Limb (tissue), 2 donors: Measurements from ENCODE around the gene EPHB2.
A peak's percentile ranks its signal among the peaks of the same experiment; 100 is the strongest.
"Not testable (repeated sequence)": the region's sequence is repeated elsewhere in the genome, so short reads cannot be mapped to it uniquely, and the experiment has no call there.

Source experiments
- DNase-seq, 2 donors: peaks; one replicate each; pipeline ENCODE4 v3.0.0-alpha.2; 2016; ENCODE audit errors: extremely low spot score in 2 of 2

The EPHB2 gene

DNA sequence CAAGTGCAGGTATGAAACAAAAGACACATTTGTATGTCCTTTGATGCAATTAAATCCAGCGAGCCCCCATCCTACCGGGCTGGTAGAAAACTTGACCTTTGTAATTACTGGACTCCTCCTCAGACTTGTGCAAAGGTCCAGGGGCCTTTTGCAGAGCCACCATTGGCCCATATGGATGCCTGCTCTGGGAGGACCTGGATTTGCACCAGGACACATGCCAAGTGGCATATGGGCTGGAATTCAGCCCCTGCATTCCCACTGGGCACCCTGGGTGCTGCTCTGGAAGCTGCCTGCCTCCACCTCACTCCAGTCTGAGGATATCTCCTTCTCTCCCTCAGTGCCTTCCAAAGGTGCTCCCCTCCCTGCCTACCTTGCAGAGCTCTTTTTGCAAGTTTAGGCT, 226.0 kb downstream of the EPHB2 start:
- no peak for DNase-seq

DNA sequence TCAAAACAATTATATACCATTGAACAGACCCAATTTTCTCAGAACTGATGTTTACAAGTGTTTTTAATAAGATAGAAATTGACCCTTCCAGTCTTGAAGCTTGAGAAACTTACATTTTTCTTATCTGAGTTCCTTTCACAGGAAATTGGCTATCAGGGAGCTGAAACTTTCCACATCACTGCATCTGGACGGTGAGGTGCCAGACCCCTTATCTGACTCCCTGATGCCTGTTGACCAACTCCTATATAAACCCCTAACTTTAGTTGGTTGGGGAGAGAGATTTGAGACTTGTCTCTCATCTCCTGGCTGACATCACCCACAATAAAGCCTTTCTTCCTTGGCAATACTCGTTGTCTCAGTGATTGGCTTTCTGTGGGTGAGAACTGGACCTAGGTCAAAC, 230.6 kb downstream of the EPHB2 start:
- no peak for DNase-seq

DNA sequence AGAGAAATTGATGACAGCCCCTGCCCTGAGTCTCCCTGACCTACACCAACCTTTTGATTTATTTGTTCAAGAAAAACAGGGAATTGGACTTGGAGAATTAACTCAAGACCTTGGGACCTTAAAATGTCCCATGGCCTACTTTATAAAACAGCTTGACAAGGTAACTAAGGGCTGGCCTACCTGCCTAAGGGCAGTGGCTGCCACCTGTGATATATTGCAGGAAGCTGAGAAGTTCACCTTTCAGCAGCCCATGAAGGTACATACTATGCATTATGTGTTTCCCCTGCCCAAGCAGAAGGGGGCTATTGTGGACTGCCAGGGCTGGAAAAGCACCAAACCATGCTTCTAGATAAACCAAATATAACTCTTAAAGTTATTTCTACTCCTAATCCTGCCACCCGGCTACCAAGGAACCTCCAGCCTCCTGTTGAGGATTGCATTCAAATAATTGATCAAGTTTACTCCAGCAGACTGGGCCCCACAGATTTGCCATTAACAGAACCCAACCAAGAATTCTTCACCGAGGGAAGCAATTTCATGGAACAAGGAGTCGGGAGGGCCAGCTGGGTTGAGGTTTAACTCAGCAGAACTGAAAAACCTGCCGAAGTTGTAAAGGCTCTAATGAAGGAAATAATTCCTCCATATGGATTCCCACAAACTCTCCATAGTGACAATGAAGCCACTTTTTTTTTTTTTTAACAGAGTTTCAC, 233.9 kb downstream of the EPHB2 start:
- DNase-seq = no peak

DNA sequence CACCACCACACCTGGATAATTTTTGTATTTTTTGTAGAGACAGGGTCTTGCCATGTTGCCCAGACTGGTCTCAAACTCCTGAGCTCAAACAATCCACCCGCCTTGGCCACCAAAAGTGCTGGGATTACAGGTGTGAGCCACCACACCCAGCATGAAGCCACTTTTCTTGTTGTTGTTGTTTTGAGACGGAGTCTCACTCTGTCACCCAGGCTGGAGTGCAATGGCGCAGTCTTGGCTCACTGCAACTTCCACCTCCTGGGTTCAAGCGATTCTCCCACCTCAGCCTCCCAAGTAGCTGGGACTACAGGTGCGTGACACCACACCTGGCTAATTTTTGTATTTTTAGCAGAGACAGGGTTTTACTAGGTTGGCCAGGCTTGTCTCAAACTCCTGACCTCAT, 234.5 kb downstream of the EPHB2 start:
- not testable (repeated sequence) for DNase-seq

DNA sequence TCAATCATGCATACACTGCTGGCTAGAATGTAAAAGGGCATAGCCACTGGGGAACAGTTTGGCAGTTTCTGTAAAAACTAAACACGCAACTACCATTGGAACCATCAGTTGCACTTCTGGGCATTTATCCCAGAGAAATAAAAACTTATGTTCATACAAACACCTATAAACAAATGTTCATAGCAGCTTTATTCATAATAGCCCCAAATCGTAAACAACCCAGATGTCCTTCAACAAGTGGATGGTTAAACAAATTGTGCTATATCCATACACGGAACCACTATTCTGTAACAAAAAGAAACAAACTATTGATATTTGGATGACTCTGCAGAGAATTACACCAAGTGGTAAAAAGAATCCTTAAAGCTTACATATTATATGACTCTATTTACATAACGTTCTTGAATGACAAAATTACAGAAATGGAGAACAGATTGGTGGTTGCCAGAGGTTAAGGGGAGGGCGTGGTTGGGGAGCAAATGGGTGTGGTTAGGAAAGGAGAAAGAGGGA, 239.2 kb downstream of the EPHB2 start:
- DNase-seq = peak in 1 of 2 donors; percentile 6

DNA sequence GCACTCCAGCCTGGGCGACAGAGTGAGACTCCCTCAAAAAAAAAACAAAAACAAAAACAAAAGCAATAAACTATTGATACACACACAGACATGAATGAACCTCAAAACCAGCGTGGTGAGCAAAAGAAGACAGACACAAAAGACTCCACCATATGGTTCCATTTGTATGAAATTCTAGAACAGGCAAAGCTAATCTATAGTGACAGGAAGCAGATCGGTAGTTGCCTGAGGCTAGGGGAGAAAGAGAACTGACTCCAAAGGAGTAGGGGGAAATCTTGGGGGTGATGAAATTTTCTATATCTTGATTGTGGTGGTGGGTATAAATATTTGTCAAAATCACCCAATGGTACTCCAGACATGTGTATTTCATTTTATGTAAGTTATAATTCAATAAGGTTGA, 241.2 kb downstream of the EPHB2 start:
- no peak for DNase-seq

DNA sequence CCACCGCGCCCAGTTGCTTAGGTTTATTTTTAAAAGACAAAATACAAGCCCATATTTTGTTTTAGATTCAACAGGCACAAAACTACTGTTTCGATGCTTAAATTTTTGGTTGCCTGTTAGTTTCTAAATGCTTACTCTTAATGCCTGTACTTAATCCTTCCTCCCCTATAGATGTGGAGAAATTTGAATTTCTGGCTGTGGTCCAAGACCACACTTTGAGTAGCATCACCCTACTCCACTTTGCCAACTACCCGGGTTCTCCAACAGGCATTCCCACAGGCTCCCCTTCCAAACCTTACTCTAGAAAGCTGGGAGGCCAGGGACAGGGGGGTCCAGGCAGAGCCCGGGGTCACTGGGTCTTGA, 242.0 kb downstream of the EPHB2 start:
- DNase-seq = no peak

DNA sequence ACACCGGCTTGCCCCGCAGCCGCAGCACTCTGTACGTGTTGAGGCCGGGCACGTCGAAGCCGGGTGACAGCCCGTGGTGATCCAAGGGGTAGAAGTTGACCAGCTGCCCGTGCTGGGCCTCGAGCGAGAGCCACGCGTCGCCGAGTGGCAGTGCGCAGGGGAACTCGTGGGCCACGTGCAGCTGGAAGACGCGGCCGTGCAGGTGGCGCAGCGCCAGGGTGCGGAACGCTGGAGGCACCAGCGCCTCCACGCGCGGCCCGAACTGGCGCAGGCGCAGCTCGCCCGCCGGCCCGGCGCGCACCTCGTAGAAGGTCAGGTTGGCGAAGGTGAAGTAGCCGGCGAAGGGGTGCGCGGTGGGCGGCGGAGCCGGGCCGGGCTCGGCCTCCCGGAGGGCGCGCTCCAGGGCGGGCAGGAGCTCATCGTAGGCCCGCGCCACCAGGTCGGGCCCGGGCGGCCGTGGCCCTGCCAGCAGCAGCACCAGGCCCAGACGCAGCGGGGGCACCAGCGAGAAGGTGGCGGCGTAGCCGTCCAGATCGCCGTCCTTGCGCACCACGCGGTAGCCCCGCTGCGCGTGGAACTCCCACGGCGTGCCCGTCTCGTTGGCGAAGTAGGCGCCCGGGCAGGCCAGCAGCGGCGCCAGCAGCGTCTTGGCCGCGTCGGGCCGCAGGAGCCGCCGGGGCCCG, 242.6 kb downstream of the EPHB2 start:
- DNase-seq = peak in 1 of 2 donors; percentile 53

DNA sequence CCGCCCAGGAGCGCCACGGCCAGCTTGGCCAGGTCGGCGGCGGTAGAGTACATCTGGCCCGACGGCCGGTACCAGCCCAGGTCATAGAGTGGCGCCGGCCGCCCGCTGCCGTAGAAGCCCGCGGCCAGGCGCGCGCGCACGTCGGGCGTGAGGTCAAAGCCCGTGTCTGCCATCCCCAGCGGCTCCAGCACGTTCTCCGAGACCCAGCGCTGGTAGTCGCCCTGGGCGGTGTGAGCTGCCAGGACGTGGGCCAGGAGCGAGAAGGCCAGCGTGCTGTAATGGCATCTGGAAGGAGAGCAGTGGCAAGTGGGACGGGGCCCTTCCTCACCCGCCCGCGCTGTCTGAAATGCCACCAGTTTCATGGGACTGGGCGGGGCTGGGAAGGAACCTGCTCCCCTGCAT, 243.1 kb downstream of the EPHB2 start:
- no peak for DNase-seq

DNA sequence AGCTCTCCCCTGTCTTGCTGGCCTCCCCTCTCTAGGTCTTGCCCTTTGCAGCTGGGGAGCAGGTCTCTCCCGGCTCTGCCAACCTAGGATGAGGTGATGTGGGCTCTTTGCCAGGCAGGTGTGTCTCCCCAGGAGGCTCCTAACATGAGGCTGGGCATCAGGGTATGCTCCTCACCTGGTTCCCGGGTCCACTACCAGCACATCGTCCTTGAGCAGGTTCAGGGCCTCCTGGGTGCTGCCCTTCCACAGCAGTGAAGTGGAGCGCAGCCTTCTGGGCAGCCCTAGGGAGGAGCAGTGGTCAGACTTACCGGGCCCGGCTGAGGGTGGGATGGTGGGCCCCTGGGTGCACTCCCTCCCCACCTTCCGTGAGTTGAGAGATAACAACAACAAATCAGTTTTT, 244.5 kb downstream of the EPHB2 start:
- DNase-seq = no peak

DNA sequence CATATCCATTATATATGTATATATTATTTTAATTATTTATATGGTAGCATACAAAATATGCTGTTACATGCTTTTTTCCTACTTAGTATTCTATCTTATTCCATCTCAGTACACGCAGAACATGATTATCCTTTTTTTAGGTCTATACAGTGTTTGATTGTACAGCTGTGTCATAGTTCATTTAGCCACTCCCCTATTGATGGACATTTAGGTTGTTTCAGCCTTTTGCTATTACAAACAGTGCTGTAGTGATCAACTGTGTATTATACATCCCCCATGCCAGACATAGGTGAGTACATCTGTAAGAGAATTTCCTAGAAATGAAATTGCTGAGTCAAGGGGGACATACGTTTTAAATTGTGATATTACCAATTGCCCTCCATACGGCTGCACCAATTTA, 246.4 kb downstream of the EPHB2 start:
- no peak for DNase-seq

DNA sequence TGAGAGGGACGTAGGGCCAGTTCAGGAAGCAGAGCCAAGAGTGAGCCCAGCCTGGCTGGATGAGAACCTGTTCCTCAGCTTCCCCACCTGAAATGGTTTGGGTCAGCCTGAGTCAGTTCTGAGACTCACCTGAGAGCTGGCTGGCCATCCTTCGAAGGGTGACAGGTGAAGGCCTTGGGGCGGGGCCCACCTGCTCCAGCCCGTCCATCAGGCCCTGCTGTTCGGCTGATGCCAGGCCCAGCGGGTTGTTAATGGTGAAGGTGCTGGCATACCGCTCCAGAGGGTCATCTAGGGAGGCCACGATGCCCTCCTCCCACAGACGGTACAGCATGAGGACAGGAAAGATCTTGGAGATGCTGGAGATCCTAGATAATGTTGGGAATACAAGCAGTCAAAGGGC, 247.9 kb downstream of the EPHB2 start:
- no peak for DNase-seq

DNA sequence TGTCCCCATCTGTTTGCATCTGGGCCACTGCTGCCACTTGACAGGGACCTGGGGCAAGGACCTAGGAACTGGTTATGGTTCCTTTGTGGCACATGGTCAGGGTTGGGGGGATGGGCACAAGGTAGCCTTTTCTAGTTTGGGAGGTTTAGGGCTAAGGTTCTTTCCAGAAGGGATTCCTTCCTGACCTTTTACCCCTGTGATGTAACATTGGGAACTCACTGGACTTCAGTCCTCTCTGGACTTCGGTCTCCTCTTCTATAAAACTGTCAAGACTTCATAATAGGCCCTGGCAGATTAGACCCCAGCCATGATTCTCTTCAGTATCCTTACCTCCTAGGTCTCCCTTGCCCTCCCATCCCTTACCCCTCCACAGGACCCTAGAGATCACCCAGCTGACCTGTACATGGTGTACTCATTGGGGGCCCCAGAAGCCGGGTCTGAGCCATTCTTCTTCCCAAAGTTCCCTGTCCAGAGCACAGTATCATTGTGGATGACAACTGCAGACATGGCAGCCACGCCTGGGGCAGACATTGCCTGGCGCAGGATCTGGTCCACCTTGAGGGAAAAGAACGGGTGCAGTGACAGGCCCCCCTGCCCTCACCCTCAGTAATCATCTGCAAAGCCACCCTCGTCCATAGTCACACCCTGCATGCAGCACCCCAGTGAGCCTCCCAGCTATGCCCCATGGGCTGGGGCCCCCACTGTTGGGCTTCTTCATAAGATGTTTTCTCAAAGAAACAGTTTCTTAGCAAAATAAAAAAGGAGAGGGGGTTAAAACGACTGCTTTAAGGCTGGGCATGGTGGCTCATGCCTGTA, 249.1 kb downstream of the EPHB2 start:
- DNase-seq = no peak

DNA sequence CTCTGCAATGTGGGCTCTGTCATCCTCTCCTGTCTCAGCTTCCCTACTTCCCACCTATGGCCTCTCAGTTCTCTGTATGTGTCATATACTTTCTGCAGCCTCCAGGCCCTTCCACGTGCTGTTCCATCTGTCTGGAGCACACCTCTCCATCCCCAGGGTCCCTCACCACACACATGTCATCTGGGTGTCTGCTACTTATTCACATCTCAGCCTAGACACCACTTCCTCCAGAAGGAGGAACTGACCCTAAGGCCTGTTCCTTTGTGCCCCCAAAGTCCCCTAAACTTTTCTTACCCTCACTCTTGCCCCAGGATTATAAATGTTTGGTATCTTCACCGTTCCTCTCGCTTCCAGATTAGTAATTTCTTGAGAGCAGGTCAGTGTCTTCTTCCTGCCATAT, 251.9 kb downstream of the EPHB2 start:
- no peak for DNase-seq

DNA sequence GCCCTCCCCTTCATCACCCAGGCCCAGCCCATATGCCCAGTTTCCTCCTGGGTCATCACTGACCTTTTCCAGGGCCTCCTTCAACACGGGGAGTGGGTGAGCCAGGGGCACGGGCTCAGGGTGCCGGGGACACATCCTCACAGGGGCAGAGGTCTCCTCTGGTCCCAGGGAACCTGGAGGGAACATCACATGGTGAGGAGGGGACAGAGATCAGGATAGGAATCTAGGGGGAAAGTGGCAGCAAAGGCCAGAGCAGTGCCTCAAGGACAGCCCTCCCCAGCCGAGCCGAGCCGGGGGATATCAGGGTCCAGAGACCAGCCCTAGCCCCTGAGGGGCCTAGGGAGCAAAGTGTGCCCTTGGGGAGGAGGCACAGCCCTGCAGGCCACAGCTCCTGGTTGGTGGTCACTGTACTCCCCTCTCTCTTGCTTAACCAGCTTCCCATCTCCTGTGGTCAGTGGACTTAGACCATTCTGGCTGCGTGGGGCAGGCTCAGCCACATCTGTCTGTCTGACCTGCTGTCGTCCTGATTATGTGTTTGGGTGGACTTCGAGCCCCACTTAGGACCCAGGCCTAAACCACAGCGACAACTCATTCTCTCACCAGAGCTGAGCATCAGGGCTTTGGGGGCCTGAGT, 252.5 kb downstream of the EPHB2 start:
- DNase-seq = no peak

DNA sequence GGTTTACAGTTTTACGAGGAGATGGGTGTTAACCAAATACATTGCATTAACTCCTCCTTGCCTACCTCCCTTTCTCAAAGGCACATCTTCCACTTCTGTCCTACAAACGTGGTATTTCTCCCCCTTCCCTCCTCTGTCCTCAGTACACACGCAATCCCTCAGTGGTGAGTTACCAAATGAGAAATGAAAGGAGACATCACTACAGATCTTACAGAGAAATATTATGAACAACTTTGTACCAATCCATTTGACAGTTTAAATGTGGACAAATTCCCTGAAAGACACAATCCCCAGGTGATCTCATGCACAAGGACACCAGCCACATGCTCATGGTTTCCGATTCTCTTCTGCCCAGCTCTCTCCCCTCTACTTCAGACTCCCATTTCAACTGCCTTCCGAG, 255.7 kb downstream of the EPHB2 start:
- DNase-seq = no peak

DNA sequence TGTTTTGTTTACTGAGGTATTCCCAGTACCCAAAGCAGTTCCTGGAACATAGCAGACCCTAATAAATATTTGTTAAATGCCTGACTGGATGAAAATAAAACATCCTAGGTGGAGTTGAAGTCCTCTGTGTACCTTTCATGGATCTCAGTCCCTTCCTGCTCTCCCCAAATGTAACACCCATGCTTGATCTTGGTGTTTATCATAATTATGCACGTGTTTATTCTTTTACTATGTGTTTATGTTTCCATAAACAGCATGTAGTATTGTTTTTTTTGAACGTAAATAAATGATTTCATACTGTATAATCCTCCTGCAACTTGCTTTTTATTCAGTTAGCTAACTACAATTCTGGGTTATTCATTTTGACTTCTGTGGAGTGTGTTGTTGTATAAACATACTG, 257.2 kb downstream of the EPHB2 start:
- DNase-seq = no peak

DNA sequence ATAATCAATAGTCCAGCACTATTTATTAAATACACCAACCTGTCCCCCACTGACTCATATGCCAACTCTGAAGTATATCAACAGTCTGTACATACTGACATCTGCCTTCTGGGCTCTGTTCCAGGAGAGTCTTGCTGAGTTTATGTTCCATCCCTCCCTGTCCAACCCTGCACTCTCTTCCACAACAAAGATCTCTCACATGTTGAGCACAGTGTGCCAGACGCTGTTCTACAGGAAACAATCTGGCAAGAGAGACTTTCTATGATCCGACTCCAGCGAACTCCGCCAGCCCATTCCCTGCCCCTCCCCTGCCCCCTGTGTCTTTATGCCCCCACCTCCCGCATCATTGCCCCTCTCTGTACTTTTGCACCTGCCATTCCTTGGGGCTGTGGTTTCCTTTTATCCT, 258.7 kb downstream of the EPHB2 start:
- peak; percentile 58 to 89 for DNase-seq

DNA sequence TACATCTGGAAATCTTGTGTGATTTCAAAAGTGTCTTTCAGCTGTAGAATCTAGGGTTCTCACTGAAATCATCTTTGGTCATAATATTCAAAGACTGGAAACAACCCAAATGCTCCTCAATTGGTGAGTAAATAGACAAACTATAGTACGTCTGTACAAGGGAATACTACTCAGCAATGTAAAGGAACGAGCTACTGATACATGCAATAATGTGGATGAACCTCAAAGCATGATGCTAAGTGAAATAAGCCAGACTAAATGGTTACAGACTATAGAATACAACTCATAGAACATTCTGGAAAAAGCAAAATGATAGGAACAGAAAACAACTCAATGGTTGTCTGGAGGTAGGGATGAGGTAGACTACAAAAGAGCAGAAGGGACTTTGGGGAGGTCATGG, 259.5 kb downstream of the EPHB2 start:
- no peak for DNase-seq
